Measurements from ENCODE around the gene FBXL13. TPM values are rescaled to one million over a fixed set of nuclear protein-coding genes. Genes with fewer than 3 reads are reported as not detected.

Gene FBXL13
- total and polyA plus RNA-seq, 8 donors: 0.80 to 25.3 (median 6.0) TPM; not detected in 1

- Histone ChIP-seq H3K27me3 (no peaks in the 10 kb centered on the region), H3K4me1 (peaks cover 0 to 21% (median 9%) of the 10 kb centered on the region in 4 donors), H3K27ac (peak overlapping the region in 2 of 5 donors; percentile 17 to 61), H3K36me3 (no peaks in the 10 kb centered on the region), H3K9me3 (no peaks in the 10 kb centered on the region), H3K4me3 (no peak overlapping the region)
- intact Hi-C loops (cut with DNase I; ENCODE audit: low total_unique reads): no loop called here
- 21 to 42% (median 29%) methylated on average over 4 of the region's 4 CpGs for WGBS, 5 donors
- TF ChIP-seq POLR2A (IDR thresholded peaks at IDR 0.05) (no peak), POLR2AphosphoS5 (IDR thresholded peaks at IDR 0.05) (no peak), CTCF (IDR thresholded peaks at IDR 0.05) (no peak), EP300 (IDR thresholded peaks at IDR 0.05) (no peak)
- DNase-seq: peak in 1 of 2 donors; percentile 21
These were observed 215.4 kb downstream of the FBXL13 start for GRCh38 chr7:102859084-102859798.

- Histone ChIP-seq H3K27me3 (no peaks in the 10 kb centered on the region), H3K4me3 (no peak overlapping the region), H3K27ac (no peak overlapping the region), H3K4me1 (peaks cover 0 to 21% (median 9%) of the 10 kb centered on the region in 4 donors), H3K36me3 (peaks cover 0 to 10% (median 0%) of the 10 kb centered on the region in 4 donors), H3K9me3 (no peaks in the 10 kb centered on the region)
- TF ChIP-seq CTCF (IDR thresholded peaks at IDR 0.05): no peak
- TF ChIP-seq POLR2A (IDR thresholded peaks at IDR 0.05): no peak
- TF ChIP-seq EP300 (IDR thresholded peaks at IDR 0.05): no peak
- no peak for TF ChIP-seq POLR2AphosphoS5 (IDR thresholded peaks at IDR 0.05)
- no peak for DNase-seq
- intact Hi-C loops (cut with DNase I; ENCODE audit: low total_unique reads): no loop called here
These were observed 218.6 kb downstream of the FBXL13 start for GRCh38 chr7:102856036-102856435.

GRCh38 chr7:102849538-102849937, 225.1 kb downstream of the FBXL13 start:
- H3K4me1 ChIP-seq: peaks cover 0 to 8% (median 3%) of the 10 kb centered on the region in 4 donors
- H3K4me3 ChIP-seq: no peak overlapping the region
- intact Hi-C loops (cut with DNase I; ENCODE audit: low total_unique reads): no loop called here
- H3K36me3 ChIP-seq: peaks cover 0 to 10% (median 0%) of the 10 kb centered on the region in 4 donors
- WGBS, 5 donors: 59 to 70% (median 68%) methylated on average over 3 of the region's 3 CpGs
- TF ChIP-seq CTCF (IDR thresholded peaks at IDR 0.05) (no peak), EP300 (IDR thresholded peaks at IDR 0.05) (no peak), POLR2A (IDR thresholded peaks at IDR 0.05) (no peak), POLR2AphosphoS5 (IDR thresholded peaks at IDR 0.05) (no peak)
- no peak for DNase-seq
- no peaks in the 10 kb centered on the region for H3K27me3 ChIP-seq
- H3K27ac ChIP-seq: no peak overlapping the region
- H3K9me3 ChIP-seq: no peaks in the 10 kb centered on the region

GRCh38 chr7:102849079-102849478, 225.5 kb downstream of the FBXL13 start:
- no peak for TF ChIP-seq EP300 (IDR thresholded peaks at IDR 0.05)
- TF ChIP-seq POLR2A (IDR thresholded peaks at IDR 0.05): no peak
- no peak for TF ChIP-seq CTCF (IDR thresholded peaks at IDR 0.05)
- TF ChIP-seq POLR2AphosphoS5 (IDR thresholded peaks at IDR 0.05): no peak
- intact Hi-C loops (cut with DNase I; ENCODE audit: low total_unique reads): no loop called here
- no peak for DNase-seq
- WGBS, 5 donors: 78 to 83% (median 79%) methylated on average over 5 of the region's 5 CpGs
- no peak overlapping the region for H3K27ac ChIP-seq
- H3K36me3 ChIP-seq: peaks cover 0 to 10% (median 0%) of the 10 kb centered on the region in 4 donors
- peaks cover 0 to 8% (median 3%) of the 10 kb centered on the region in 4 donors for H3K4me1 ChIP-seq
- no peaks in the 10 kb centered on the region for H3K9me3 ChIP-seq
- no peaks in the 10 kb centered on the region for H3K27me3 ChIP-seq
- no peak overlapping the region for H3K4me3 ChIP-seq
